Type B pancreatic cell (in vitro differentiated cells): Measurements from ENCODE around the gene ANLN. TPM values are rescaled to one million over a fixed set of nuclear protein-coding genes. Genes with fewer than 3 reads are reported as not detected.

ENCODE experiments used
- DNase-seq: peaks from one replicate; pipeline ENCODE4 v3.0.0; 2021; ENCODE audit warnings: mixed read lengths; ENCODE audit not compliant: unreplicated experiment; ENCODE audit errors: extremely low spot score
- H3K27ac Mint-ChIP-seq: 2 replicates; pipeline ENCODE4 v1.8.0; 2021; ENCODE audit warnings: mild to moderate bottlenecking, mixed read lengths
- H3K27me3 Mint-ChIP-seq: 2 replicates; pipeline ENCODE4 v1.8.0; 2021; ENCODE audit warnings: mixed read lengths
- H3K36me3 Mint-ChIP-seq: 2 replicates; pipeline ENCODE4 v1.8.0; 2021; ENCODE audit warnings: mixed read lengths
- H3K4me1 Mint-ChIP-seq: one replicate; pipeline ENCODE4 v1.8.0; 2021; ENCODE audit warnings: mixed read lengths; ENCODE audit not compliant: unreplicated experiment
- H3K4me3 Mint-ChIP-seq: 2 replicates; pipeline ENCODE4 v1.8.0; 2021; ENCODE audit warnings: mild to moderate bottlenecking, mixed read lengths
- H3K9me3 Mint-ChIP-seq: 2 replicates; pipeline ENCODE4 v1.8.0; 2021; ENCODE audit warnings: mixed read lengths
- total RNA-seq: library from RNA; stranded (reverse); gene quantifications from 2 replicates; pipeline ENCODE4 v1.2.1, GENCODE V29; 2021; ENCODE audit warnings: low replicate concordance
- TF ChIP-seq, protein P1 (sequence below): fragments of 200-600 bp; sonication (generic); conservative IDR thresholded peaks from 2 replicates; pipeline ENCODE4 v1.5.0; 2021; ENCODE audit warnings: antibody characterized with exemption, mild to moderate bottlenecking

The ANLN gene
- total RNA-seq, 1 donor from 2014 or later: 68.3 TPM

DNA sequence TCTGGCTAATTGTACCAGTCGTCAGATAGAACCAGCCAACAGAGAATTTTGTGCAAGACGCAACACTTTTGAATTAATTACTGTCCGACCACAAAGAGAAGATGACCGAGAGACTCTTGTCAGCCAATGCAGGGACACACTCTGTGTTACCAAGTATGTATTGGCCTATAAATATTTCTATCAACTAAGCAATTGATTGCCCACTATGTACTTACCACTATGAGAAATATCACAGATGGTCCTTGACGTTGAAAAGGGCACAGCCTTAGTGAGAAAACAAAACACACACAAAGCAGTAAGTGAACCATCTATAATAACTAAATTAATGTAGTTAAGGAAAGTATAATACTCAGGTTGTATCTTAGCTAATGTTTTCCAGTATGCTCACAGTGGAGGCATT is 60.0 kb downstream of the ANLN start:
- Mint-ChIP-seq H3K9me3 (peaks cover 4% of the 10 kb centered on the region), H3K27ac (no peak overlapping the region), H3K27me3 (no peaks in the 10 kb centered on the region), H3K4me1 (no peaks in the 10 kb centered on the region), H3K36me3 (peaks cover 41% of the 10 kb centered on the region), H3K4me3 (no peak overlapping the region)
- no peak for DNase-seq
- TF ChIP-seq, protein P1, sequence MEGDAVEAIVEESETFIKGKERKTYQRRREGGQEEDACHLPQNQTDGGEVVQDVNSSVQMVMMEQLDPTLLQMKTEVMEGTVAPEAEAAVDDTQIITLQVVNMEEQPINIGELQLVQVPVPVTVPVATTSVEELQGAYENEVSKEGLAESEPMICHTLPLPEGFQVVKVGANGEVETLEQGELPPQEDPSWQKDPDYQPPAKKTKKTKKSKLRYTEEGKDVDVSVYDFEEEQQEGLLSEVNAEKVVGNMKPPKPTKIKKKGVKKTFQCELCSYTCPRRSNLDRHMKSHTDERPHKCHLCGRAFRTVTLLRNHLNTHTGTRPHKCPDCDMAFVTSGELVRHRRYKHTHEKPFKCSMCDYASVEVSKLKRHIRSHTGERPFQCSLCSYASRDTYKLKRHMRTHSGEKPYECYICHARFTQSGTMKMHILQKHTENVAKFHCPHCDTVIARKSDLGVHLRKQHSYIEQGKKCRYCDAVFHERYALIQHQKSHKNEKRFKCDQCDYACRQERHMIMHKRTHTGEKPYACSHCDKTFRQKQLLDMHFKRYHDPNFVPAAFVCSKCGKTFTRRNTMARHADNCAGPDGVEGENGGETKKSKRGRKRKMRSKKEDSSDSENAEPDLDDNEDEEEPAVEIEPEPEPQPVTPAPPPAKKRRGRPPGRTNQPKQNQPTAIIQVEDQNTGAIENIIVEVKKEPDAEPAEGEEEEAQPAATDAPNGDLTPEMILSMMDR: no peak

DNA sequence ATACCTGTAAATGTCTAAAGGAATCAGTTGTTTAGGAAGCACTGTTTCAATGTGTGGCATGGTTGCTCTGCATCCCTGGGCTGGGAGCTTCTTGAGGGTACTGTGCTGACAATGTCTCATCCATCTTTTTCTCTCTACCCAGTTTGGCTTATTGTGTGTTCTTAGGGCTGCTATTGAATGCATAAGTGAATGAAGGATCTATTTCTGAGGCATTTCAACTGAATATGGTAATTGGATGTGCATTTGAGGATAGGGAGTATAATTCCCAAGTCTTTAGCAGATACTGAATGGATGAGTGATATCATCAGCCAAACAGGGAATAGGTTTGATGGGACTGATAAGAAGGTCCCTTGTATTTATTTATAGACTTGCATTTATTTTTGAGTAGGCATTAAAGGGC is 64.1 kb downstream of the ANLN start:
- TF ChIP-seq, protein P1: no peak
- H3K4me1 Mint-ChIP-seq: no peaks in the 10 kb centered on the region
- H3K36me3 Mint-ChIP-seq: peaks cover 22% of the 10 kb centered on the region
- H3K27me3 Mint-ChIP-seq: no peaks in the 10 kb centered on the region
- no peak overlapping the region for H3K27ac Mint-ChIP-seq
- no peak for DNase-seq
- H3K4me3 Mint-ChIP-seq: no peak overlapping the region
- H3K9me3 Mint-ChIP-seq: no peaks in the 10 kb centered on the region

DNA sequence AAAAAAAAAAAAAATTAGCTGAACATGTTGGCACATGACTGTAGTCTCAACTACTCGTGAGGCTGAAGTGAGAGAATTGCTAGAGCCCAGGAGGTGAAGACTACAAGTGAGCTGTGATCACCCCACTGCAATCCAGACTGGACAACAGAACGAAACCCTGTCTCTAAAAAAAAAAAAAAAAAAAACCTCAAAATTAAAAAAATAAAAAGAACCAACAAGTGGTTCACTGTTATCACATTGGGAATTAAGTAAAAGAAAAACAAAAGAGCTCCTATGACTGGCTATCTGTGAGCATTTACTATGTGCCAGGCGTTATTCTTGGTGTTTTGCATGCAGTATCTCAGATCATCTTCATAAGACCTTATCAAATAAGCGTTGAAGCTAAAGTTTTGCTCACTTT is 66.0 kb downstream of the ANLN start:
- Mint-ChIP-seq H3K27me3 (no peaks in the 10 kb centered on the region), H3K4me3 (no peak overlapping the region), H3K4me1 (no peaks in the 10 kb centered on the region), H3K36me3 (peaks cover 16% of the 10 kb centered on the region), H3K9me3 (no peaks in the 10 kb centered on the region), H3K27ac (no peak overlapping the region)
- TF ChIP-seq, protein P1: no peak
- DNase-seq: no peak

- no peak for DNase-seq
- Mint-ChIP-seq H3K4me1 (no peaks in the 10 kb centered on the region), H3K27ac (no peak overlapping the region), H3K9me3 (no peaks in the 10 kb centered on the region), H3K36me3 (peaks cover 14% of the 10 kb centered on the region), H3K27me3 (no peaks in the 10 kb centered on the region), H3K4me3 (no peak overlapping the region)
- TF ChIP-seq, protein P1: no peak
Observed at GRCh38 chr7:36456138-36456537, 66.5 kb downstream of the ANLN start.

DNA sequence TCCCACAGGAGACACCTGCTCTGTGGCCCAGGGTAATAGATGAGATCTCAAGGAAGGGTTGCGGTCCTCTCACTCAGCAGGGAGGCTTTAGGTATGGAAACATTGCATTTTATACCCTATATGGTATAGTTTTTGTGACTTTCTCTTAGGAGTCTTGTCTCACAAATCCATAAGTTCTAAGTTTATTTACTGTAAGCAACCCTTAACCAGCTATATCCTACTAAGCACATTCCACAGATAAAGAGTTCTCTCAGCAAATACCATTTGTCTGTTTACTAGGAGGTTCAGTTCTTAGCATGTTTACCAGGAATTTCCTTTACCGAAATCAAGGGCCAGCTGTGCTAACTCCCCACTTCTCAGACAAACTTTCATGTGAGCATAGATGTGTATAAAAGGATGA is 66.9 kb downstream of the ANLN start:
- Mint-ChIP-seq H3K27ac (no peak overlapping the region), H3K4me3 (no peak overlapping the region), H3K36me3 (peaks cover 12% of the 10 kb centered on the region), H3K4me1 (no peaks in the 10 kb centered on the region), H3K9me3 (no peaks in the 10 kb centered on the region), H3K27me3 (no peaks in the 10 kb centered on the region)
- DNase-seq: no peak
- TF ChIP-seq, protein P1: no peak
